Liver (tissue), 9 donors: ENCODE data around the gene SGIP1. TPM values are rescaled to one million over a fixed set of nuclear protein-coding genes. Genes with fewer than 3 reads are reported as not detected.

ENCODE experiments used
- DNase-seq: peaks from one replicate; pipeline ENCODE4 v3.0.0-alpha.2; 2017; ENCODE audit warnings: low spot score
- H3K27ac ChIP-seq, 2 donors: one replicate each; pipeline ENCODE4 v1.7.0; 2013; ENCODE audit warnings: inconsistent platforms in 2 of 2, low read length in 2 of 2, control low read depth in 1 of 2, low read depth in 1 of 2, mild to moderate bottlenecking in 1 of 2
- H3K27me3 ChIP-seq, 4 donors: one replicate each; pipeline versions ENCODE4 v1.6.1 to v1.7.0; 2013; ENCODE audit warnings: low read length in 3 of 4, inconsistent platforms in 1 of 4, mild to moderate bottlenecking in 1 of 4, moderate library complexity in 1 of 4; ENCODE audit not compliant: control insufficient read depth in 4 of 4, insufficient read depth in 4 of 4
- H3K36me3 ChIP-seq, 4 donors: one replicate each; pipeline versions ENCODE4 v1.6.1 to v1.7.0; 2013; ENCODE audit warnings: low read length in 3 of 4, mild to moderate bottlenecking in 3 of 4, low read depth in 1 of 4, moderate library complexity in 1 of 4; ENCODE audit not compliant: control insufficient read depth in 4 of 4, insufficient read depth in 3 of 4
- H3K4me1 ChIP-seq, 4 donors: one replicate each; pipeline versions ENCODE4 v1.6.1 to v1.7.0; 2013; ENCODE audit warnings: low read length in 3 of 4, mild to moderate bottlenecking in 3 of 4, moderate library complexity in 1 of 4; ENCODE audit not compliant: control insufficient read depth in 4 of 4, insufficient read depth in 4 of 4
- H3K4me3 ChIP-seq, 3 donors: one replicate each; pipeline versions ENCODE4 v1.6.1 to v1.7.0; 2013; ENCODE audit warnings: low read length in 3 of 3, control low read depth in 1 of 3, low read depth in 1 of 3, mild to moderate bottlenecking in 1 of 3
- H3K9ac ChIP-seq, 2 donors: one replicate each; pipeline ENCODE4 v1.7.0; 2013; ENCODE audit warnings: low read length in 2 of 2, mild to moderate bottlenecking in 2 of 2, moderate library complexity in 2 of 2, control low read depth in 1 of 2, low read depth in 1 of 2
- H3K9me3 ChIP-seq, 4 donors: one replicate each; pipeline versions ENCODE4 v1.6.1 to v1.7.0; 2013; ENCODE audit warnings: low read length in 3 of 4; ENCODE audit not compliant: control insufficient read depth in 4 of 4
- ATF3 ChIP-seq: IDR thresholded peaks from 2 replicates; pipeline ENCODE4 v1.6.1; 2016; ENCODE audit warnings: antibody characterized with exemption
- CTCF ChIP-seq: fragments of 150-350 bp; IDR thresholded peaks from 2 replicates; pipeline ENCODE4 v1.5.1; 2017; ENCODE audit warnings: improper control_type of control experiment, low read depth, low read length; ENCODE audit not compliant: missing input control
- EGR1 ChIP-seq, 2 donors: IDR thresholded peaks; 2 replicates each; pipeline ENCODE4 v1.6.1; 2016 to 2018; ENCODE audit warnings: antibody characterized with exemption in 2 of 2, low read depth in 2 of 2
- FOXA1 ChIP-seq: IDR thresholded peaks from 2 replicates; pipeline ENCODE4 v1.6.1; 2016; ENCODE audit warnings: antibody characterized with exemption
- FOXA2 ChIP-seq: IDR thresholded peaks from 2 replicates; pipeline ENCODE4 v1.6.1; 2016; ENCODE audit warnings: antibody characterized with exemption
- HNF4G ChIP-seq: IDR thresholded peaks from 2 replicates; pipeline ENCODE4 v1.6.1; 2016; ENCODE audit warnings: antibody characterized with exemption
- NR2F2 ChIP-seq: IDR thresholded peaks from 2 replicates; pipeline ENCODE4 v1.6.1; 2016; ENCODE audit warnings: antibody characterized with exemption
- REST ChIP-seq: IDR thresholded peaks from 2 replicates; pipeline ENCODE4 v1.6.1; 2016; ENCODE audit warnings: antibody characterized with exemption, mild to moderate bottlenecking
- RXRA ChIP-seq, 2 donors: IDR thresholded peaks; 2 replicates each; pipeline ENCODE4 v1.6.1; 2017 to 2018; ENCODE audit warnings: antibody characterized with exemption in 2 of 2, mild to moderate bottlenecking in 1 of 2
- SP1 ChIP-seq: IDR thresholded peaks from 2 replicates; pipeline ENCODE4 v1.6.1; 2018; ENCODE audit warnings: antibody characterized with exemption, mild to moderate bottlenecking
- TAF1 ChIP-seq: conservative IDR thresholded peaks from 2 replicates; pipeline ENCODE4 v1.6.1; 2016; ENCODE audit warnings: antibody characterized with exemption, mild to moderate bottlenecking
- YY1 ChIP-seq: IDR thresholded peaks from 2 replicates; pipeline ENCODE4 v1.6.1; 2016; ENCODE audit warnings: antibody characterized with exemption, mild to moderate bottlenecking
- ZBTB33 ChIP-seq: IDR thresholded peaks from 2 replicates; pipeline ENCODE4 v1.6.1; 2016; ENCODE audit warnings: antibody characterized with exemption
- WGBS: extraction: QIAGEN DNeasy Blood & Tissue Kit; methylation state at CpG from one replicate; pipeline ENCODE4 v1.1.7; 2013; 5-methylcytosine and 5-hydroxymethylcytosine counted together
- polyA plus RNA-seq, 2 donors: library from polyadenylated mRNA; stranded (reverse) in 1 of 2; unstranded in 1 of 2; fragments of 200-250 nt in 1 of 2; fragments of >200 nt in 1 of 2; fragmentation: Nextera tagmentation in 1 of 2; extraction: Ambion mirVana in 1 of 2; gene quantifications; one replicate each; pipeline versions ENCODE4 v1.2.1 to v1.2.3, GENCODE V29; 2013 to 2015
- total RNA-seq, 2 donors: library from RNA; depleted of rRNA; stranded (reverse); fragments of >200 nt; gene quantifications; one replicate each; pipeline ENCODE4 v1.2.3, GENCODE V29; 2014
- donor health status: healthy.
- donor health status: healthy.
- donor health status: healthy.
- donor health status: healthy.
- donor health status: healthy.

Gene SGIP1
- total and polyA plus RNA-seq, 4 donors, result 0.09 to 2.5 (median 0.38) TPM

GRCh38 chr1:66517959-66518358 lies 16.0 kb upstream of the SGIP1 start:
- Histone ChIP-seq H3K4me1 (no peaks in the 10 kb centered on the region), H3K4me3 (no peak overlapping the region), H3K27me3 (no peaks in the 10 kb centered on the region), H3K9me3 (no peaks in the 10 kb centered on the region), H3K36me3 (no peaks in the 10 kb centered on the region), H3K27ac (no peak overlapping the region), H3K9ac (no peak overlapping the region)
- WGBS, result 77% methylated on average over 6 of the region's 6 CpGs
- no peak for DNase-seq
- TF ChIP-seq FOXA1, result no peak
- no peak for TF ChIP-seq EGR1 (IDR thresholded peaks at IDR 0.05; ENCODE audit: low read depth in 2 of 2)
- no peak for TF ChIP-seq REST
- no peak for TF ChIP-seq ZBTB33
- no peak for TF ChIP-seq CTCF
- TF ChIP-seq FOXA2, result no peak
- no peak for TF ChIP-seq YY1

- no peak overlapping the region for H3K4me3 ChIP-seq
- TF ChIP-seq HNF4G, result no peak
- TF ChIP-seq NR2F2, result no peak
- no peak for TF ChIP-seq FOXA1
- no peak for TF ChIP-seq EGR1 (IDR thresholded peaks at IDR 0.05; ENCODE audit: low read depth in 2 of 2)
- no peak for TF ChIP-seq YY1
- TF ChIP-seq RXRA (IDR thresholded peaks at IDR 0.05), result no peak
- TF ChIP-seq REST, result no peak
- TF ChIP-seq ZBTB33, result no peak
- no peak for TF ChIP-seq TAF1
- no peak for TF ChIP-seq ATF3
- no peak for TF ChIP-seq SP1
- no peak overlapping the region for H3K27ac ChIP-seq
- no peak for DNase-seq
- H3K36me3 ChIP-seq, result no peaks in the 10 kb centered on the region
- no peaks in the 10 kb centered on the region for H3K4me1 ChIP-seq
- 90% methylated on average over 2 of the region's 2 CpGs for WGBS
- H3K9ac ChIP-seq, result no peak overlapping the region
- no peaks in the 10 kb centered on the region for H3K27me3 ChIP-seq
- no peaks in the 10 kb centered on the region for H3K9me3 ChIP-seq
These were observed 15.3 kb upstream of the SGIP1 start for GRCh38 chr1:66518654-66519053.
